Activated CD8-positive, alpha-beta memory T cell treated with anti-CD3 and anti-CD28 coated beads for 1 hour (primary cell): Measurements from ENCODE around the gene DPM2.

Source experiments
- DNase-seq, 2 donors: peaks; one replicate each; pipeline ENCODE4 v3.0.0-alpha.2; 2020; ENCODE audit warnings: low read depth in 1 of 2; ENCODE audit errors: extremely low read depth in 1 of 2

Gene DPM2

DNA sequence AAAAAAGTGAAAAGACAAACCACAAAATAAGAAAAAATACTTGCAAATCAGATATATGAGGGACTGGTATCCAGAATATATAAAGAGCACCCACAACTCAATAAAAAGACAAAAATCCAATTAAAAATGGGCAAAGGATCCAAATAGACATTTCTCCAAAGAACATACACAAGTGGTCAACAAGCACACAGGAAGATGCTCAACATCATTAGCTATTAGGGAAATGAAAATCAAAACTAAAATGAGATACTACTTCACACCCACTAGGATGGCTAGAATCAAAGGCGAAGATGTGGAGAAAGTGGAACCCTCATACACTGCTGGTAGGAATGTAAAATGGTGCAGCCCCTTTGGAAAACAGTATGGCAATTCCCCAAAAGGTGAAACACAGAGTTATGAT, 21.1 kb upstream of the DPM2 start:
- DNase-seq, result no peak

DNA sequence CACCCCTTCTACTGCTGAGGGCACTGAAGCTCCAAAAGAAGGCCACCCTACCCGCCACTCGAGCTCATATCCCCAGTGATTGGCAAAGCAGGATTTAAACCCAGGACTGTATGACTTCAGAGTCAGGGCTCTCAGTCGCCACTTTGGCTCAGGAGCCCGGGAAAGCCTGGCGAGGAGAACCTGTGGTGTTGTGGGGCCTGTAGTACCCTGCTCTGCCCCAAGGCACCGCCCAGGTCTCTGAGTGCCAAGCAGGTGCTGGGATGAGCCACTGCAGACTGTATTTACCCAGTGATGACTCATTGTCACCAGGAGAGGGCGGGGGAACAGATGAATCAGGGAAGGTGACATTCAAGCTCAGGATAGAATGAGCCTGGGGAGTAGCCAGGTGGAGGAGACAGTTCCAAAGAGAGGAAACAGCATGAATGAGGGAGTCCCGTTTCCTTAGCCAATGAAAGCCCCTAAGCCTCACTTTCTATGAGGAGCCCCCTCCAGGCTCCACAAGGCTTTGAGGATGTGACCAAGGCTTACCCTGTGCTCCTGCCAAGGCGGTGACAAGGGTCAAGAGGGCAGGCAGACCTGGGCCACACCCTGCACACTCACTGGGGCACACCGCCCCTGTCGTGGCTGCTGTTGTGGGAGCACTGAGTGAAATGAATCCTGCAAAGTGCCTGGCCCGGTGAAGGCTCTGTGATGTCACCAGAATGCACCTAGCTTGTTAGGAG, 17.8 kb upstream of the DPM2 start:
- DNase-seq, result peak; percentile 67 to 71

DNA sequence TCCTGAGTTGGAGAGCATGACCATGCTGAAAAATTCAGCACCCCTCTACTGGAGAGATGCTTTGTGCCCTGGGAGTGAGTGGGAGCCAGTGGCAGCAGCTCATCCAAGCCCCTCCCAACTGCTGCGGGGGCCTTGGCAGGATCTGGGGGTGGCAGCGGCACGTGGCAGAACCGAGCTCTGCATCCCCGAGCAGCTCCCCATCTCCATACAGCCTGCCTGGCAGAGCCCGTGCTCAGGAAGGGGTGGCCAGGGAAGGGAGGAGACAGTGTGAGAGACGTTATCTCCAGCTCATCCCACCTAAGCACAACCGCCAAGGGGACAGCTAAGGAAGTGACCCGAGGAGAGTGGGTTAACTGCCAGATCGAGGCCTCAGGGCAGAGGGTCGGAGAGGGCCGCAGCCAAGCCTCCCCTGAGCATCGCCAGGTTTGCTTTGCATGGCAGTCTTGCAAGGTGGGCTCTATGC, 17.2 kb upstream of the DPM2 start:
- DNase-seq, result no peak

DNA sequence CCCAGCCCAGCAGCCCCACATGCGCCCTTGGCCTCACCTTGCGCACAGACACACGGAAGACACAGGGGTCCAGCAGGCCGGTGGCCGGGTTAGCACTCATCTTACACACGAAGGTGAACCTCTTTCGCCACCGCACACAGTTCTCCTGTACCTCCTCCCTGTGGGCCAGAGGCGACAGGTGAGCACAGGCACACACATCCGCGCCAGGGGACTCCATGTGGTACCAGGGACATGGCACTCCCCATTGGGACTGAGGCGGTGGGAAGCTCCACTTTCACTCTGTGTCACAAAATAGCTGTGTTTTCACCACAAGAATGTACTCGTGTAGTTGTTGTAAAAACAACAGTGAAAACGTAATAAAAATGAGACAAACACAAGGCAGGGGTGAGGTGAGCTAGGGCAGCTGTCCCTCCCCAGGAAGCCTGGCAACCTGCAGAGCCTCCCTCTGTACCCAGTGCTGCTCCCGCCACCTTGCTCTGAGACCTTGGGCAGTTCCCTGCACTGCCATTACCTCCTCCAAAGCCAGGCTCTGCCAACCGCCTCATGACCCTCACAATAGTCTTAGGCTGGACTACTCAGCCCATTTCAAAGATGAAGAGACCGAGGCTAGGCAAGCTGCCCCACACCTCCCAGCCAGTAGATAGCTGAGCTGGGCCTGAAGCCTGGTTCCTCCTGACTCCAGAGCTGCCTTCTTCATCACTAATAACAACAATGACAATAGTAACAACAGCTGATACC, 16.3 kb upstream of the DPM2 start:
- no peak for DNase-seq

DNA sequence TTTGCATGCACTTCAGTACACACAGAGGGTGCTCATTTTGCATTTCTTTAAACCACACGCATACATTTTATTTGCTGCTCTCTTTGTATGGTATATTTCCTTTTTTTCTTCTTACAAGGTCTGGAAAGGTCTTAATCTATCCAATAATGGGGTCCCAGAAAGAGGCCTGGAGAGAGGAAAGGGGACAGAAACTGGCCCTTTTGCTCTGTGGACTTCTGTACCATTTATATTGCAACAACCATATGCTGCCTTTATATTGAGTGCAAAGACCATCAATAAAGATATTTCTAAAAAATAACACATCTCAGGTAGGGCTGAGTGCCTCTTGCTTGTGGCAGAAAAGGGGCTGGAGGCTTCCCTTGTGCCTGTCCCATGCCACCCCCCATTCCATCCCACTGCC, 15.5 kb upstream of the DPM2 start:
- no peak for DNase-seq

DNA sequence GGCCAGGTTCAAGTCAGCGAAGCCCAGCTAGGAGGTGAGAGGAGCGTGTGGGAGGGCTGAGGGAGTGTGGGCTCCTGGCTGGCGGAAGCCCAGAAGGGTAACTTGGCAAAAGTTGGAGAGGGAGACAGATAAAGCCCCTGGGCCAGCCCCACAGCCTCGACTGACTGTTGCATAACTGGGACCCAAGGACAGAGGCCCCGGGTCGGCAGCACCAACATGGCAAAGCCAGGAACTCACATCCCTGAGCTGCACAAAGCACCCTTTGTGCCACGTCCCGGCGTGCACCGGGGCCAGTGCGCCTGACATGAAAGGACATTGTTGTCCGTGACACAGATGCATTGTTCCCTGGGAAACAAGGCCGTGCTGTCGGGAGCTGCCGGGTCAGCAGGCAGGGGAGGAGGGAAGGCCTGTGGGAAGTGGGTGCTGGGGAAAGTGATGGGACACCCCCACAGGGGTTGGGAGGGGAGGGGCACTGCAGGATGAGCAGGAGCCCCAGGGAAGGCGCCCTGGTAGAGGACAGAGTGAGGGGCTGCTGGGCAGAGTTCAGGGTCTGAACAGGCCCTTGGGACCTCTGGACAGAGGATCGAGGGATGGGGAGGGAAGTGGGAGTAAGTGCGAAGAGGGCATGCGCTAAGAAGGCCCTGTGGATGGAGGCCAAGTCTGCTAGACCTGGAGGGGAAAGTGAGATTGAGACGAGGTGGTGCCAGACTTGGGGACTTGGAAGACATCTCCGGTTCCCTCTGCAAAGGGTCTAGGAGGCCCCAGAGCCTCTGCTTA, 13.0 kb upstream of the DPM2 start:
- no peak for DNase-seq

DNA sequence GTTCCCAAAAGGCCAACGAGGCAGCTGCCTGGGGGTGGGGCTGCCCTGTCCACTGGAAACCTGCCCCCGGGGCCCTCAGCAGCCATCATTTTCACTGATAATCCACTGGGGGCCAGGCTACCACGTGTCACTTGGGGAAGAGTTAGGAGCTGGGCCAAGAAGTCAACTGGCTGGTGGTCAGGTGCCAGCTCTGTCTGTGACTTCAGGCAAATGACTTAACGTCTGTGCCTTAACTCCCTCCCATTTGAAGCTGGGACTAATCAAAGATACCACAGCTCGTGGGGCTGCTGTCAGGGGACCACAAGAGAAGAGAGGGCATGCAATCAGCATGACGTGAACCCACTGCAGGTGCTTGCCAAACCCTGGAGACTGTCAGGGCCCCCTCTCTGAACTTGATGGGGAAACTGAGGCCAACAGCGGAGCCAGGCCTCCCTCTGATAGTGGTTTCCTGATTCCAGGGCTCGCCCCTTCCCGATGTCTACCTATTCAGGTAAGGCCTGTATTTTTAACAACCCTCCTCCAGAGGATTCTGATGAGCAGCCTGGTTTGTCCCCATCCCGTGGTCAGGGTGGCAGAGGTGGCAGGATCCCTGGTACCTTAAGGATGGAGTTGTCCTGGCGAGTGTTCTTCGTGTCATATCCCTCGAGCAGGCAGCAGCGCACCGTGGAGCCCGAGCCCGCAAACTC, 12.3 kb upstream of the DPM2 start:
- DNase-seq, result no peak

DNA sequence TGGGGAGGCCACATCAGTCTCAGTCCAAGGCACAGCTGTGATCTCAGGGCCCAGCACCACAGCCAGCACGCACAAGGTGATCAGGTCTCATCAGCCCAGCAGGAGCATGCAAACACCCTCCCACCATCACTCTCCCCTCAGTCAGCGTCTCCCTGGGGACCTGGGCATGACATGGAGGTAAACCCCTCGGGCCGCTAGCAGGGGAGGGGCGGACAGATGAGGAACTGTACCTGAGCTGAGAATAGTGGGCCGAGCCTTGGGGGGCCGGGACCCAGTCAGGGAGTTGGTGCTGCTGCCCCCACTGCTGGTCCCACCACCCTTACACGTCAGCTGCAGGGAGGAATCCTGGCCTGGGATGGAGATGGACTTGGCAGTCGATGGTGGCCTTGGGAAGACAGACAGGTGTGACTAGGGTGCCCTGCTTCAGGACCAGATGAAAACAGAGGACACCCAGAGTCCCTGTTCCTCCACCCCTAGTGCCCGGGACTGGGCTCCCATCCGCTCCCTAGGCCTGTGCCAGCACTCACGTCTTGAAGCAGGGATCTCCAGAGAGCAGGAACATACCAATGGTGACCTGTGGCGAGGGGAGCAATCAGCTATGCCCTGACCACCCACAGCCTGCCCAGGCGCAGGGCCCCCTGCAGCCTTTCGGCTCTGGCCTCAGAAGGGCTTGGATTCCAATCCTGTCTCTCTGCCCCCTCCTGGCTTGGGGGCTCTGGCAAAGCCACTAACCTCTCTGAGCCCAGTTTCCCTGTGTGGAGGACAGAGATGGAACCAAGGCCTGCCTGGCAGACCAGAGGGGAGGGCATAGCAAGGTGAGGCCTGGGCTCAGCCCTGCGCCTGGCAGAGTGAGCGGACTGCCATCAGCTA, 10.4 kb upstream of the DPM2 start:
- DNase-seq, result no peak

DNA sequence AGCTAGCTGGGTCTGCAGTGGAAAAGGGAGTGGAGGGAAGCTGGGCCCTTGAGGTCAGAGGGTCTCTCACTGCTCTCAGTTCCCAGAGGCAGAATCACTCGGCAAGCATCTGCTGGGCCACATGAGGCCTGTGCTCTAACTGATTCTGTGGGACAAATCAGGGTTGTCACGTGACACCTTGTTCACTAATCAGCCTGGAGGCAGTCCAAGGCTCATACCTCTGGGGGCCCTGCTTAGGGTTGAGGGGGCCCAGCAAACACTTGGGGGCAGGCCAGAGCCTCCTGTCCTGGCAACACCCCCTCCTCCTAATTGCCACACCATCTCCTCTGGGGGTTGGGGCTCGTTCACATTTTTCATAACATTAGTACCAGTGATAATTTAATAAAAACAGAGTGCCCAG, 9.1 kb upstream of the DPM2 start:
- DNase-seq, result no peak

DNA sequence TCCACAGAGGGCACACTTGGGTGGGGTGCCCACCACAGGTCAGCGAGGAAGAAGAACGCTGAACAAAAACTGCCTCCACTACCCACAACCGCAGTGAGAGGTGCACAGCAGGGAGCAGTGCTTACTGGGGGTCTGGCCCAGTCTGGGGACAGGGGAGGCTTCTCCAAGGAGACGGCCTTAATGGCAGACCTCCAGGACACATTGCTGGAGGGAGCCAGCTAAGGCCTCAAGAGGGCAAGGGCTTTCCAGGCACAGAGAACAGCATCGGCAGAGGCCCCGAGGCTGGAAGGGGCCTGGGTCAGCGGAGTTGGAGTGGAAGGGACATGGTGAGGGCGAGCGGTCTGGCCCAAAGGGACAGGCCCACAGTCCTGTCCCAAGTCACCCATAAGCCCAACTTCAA, 8.3 kb upstream of the DPM2 start:
- no peak for DNase-seq

DNA sequence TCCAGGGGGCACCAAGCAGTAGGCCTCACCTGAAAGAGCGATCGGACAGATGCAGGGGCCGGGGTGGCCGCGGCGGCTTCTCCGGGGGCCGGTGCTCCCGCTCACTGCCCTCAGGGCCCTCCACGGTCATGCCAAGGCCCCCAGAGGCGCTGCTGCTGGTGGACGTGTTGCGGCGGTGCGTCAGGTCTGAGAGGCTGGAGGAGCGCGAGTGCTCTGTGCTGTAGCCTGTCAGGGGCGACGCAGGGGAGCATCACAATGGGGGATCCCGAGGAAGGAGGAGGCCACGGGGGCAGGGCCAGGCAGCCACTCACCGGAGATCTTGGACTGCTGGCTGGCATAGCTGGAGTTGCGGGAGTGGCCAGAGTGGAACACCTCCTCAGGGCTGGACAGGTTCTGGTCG, 7.7 kb upstream of the DPM2 start:
- DNase-seq, result no peak

DNA sequence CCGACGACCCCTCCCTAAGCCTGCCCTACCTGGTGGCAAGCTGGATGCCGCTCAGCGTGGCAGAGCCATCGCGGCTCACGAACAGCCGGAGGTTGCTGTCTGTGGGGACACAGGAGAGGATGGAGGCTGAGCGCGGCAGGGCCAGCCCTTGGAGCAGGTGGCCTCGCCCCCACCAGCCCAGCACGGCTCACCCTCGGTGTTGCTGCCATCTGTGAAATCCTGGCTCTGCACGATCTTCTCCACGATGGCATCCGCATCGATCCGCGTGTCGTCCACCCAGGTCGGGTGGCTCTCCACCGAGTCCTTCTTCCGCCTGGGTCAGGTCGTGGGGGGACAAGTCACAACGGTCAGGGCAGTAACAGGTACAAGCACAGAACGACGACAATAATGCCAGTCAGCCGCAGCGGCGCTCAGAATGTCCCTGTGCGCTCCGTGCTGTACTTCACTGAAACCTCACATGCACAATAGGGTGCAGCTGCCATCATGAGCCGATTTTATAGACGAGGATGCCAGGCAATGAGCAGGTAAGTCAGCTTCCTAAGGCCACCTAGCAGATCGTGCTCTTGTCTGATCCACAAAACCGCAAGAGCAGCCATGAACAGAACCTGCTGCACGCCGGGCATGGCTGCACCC, 7.0 kb upstream of the DPM2 start:
- no peak for DNase-seq

DNA sequence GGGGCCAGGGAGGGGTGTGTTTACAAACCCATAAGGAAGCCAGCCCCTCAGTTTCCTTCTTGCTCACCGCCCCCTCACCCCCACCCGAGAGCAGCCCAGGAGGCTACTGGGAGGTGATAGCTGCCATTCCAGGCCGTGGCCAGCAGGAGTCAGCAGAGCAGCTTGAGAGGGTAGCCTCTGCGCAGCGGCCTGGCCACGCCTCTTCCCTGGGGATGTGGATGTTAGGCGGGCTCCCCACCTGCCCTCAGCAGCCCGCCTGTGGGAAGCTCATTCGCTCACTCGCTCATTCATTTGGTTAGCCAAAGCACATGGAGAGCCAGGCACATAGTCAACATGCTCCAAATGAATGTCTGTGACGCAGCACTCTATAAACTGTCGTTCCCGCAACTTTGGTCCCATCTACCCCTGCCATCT, 6.1 kb upstream of the DPM2 start:
- peak; percentile 58 to 59 for DNase-seq

DNA sequence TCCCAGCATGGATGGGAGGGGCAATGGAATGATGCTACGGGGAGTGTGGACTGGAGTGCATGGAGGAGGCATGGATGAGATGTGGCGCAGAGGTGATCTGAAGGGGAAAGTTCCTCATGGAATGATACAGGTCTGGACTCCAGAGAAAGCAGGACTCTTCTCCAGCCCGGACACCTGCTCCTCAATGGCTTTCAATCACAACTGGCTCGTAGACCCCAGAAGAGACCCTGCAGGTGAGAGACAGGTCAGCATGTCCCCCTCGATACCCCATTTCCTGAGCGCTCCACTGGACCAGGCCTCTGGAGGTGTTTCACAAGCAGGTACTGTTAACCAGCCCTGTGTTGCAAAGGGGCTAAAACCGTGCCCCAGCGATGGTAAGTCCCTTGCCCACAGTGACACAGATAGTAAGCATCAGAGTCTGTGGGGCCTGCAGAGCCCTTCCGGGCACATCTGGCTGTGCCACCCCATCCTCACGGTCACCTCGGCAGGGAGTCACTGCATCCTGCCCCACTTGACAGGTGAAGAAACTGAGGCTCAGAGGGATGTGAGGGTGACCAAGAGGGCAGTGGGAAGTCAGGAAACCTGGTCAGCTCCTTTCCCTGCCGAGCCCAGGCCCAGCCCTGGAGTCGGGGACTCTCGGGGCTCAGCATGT, 5.5 kb upstream of the DPM2 start:
- no peak for DNase-seq

DNA sequence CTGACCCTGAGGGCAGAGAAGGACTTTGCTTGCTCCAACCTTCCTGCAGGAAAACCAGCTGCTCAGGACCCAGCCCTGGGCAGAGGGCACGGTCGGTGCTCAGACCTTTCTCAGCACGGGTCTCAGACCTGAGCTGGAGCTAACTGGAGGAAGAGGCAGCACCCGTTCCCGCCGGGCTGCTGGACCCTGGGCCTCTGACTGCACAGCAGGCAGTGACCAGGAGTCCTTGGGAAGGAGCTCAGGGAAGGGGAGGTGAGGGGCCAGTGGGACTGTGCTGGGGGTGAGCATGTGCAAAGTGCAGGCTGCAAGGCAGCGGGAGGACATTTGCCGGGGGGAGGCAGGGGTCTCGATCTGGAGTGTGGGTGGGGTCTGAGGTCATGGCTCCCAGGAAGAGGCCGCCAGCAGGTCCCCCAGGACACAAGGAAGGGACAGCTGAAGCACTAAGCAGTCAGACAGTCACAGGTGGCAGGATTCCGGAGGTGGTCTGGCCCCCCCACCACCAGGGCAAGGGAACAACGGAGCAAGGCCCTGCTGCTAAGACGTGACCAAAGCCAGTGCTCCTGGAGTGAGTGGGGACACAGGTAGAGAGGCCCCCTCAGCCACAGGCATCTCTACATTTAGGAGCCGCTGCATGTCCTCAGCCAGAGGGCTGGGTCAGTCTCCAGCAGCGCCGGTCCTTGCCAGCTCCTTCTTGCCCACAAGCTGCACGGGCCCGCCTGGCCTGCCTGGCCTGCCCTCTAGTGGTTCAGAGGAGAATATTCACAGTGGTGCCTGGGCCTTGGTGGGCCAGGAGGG, 4.8 kb upstream of the DPM2 start:
- no peak for DNase-seq

DNA sequence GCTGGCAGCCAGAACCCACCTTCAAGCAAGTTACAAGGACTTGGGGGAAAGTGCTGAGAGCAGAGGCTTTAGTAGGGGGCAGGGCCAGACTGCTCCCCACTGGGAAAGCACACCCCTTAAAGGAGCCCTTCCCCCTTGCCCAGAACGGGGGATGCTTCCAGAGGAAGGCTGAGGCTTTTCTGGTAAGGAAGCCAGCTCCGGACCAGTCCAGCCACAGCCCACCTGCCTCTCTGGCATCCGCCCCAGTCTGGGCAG, 4.2 kb upstream of the DPM2 start:
- DNase-seq, result no peak

DNA sequence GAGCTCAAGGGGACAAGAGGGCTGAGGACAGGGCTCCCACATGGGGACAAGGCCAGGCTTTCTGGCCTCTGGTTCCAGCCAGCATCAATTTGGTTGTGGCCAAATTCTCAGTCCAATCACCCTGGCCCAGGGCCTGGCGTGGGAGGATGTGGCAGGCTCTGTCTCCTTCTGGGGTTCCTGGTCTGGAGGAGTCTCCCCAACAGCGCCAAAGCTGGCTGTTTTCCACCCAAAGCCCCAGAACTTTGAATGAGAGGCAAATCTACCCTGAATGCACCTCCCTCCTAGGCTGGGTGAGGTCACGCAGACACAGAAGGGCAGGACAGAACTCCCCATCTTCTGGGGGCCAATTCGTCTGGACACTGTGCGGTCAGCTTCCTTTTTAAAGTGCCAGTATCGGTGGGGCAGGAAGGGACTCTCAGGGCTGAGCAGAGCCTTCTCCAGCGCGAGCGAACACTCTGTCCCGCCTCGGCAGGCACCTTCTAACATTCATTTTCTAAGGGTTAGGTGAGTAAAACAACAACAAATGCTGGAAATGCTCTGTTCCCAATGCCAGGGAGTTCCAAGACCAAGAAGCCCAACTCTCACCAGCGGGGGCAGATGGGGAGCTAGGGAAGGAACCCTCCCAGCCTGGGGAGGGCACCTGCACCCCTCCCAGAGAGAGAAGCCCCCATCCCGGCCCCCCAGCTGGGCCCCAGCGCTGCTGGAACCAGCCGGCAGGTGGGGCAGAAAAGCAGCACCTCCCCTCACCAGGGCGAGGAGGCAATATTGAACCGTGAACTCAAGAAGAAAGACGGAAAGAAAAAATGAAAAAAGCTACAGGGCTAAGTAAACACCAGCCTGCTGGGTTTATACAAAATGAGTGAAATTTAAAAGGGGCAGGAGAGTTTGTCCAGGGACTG, 3.7 kb upstream of the DPM2 start:
- no peak for DNase-seq

DNA sequence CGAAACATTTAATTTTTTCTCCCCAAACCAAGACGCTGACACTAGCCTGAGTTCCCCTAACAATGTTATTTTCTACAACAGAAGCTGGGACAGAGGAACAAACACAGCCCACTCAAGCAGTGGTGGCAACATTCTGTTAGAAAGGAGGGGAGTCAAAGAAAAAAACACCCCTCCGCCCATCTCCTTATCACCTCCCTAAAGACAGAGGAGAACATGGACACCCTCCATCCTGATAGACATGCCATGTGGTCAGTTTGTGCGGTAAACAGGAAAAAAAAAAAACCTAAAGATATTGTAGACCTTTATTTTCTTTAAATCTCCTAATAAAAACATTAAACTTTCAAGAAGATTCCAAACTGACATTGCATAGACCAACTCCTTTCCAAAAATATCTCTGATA, 2.9 kb upstream of the DPM2 start:
- no peak for DNase-seq
